NK-92 treated with Interleukin-12 subunit alpha and Interleukin-12 subunit beta, amount 100 ng/mL, for 24 hours (cell line): ENCODE measurements around the gene REEP2.
"Not testable (repeated sequence)": the region's sequence is repeated elsewhere in the genome, so short reads cannot be mapped to it uniquely, and the experiment has no call there.

Experiments
- DNase-seq: peaks from one replicate; lab custom pipeline; 2025; lab: John Stamatoyannopoulos, UW

REEP2 gene

GRCh38 chr5:138466125-138466899 is 27.5 kb downstream of the REEP2 start:
- no peak for DNase-seq

GRCh38 chr5:138466900-138467710 is 28.2 kb downstream of the REEP2 start:
- DNase-seq, result no peak

- no peak for DNase-seq
Observed at GRCh38 chr5:138467711-138468132, 28.9 kb downstream of the REEP2 start.

- DNase-seq, result no peak
Observed at GRCh38 chr5:138468133-138468965, 29.5 kb downstream of the REEP2 start.

- DNase-seq, result no peak
Observed at GRCh38 chr5:138468966-138469539, 30.2 kb downstream of the REEP2 start.

GRCh38 chr5:138469540-138470321 is 30.9 kb downstream of the REEP2 start:
- no peak for DNase-seq

GRCh38 chr5:138470322-138471051 is 31.6 kb downstream of the REEP2 start:
- no peak for DNase-seq

- no peak for DNase-seq
Observed at GRCh38 chr5:138471052-138471361, 32.1 kb downstream of the REEP2 start.

GRCh38 chr5:138472353-138472752 is 33.5 kb downstream of the REEP2 start:
- no peak for DNase-seq

GRCh38 chr5:138473151-138473550 is 34.3 kb downstream of the REEP2 start:
- not testable (repeated sequence) for DNase-seq

GRCh38 chr5:138476918-138477317 is 38.1 kb downstream of the REEP2 start:
- DNase-seq, result no peak

GRCh38 chr5:138482638-138483037 is 43.8 kb downstream of the REEP2 start:
- no peak for DNase-seq

- DNase-seq, result no peak
Observed at GRCh38 chr5:138488481-138488945, 49.7 kb downstream of the REEP2 start.

GRCh38 chr5:138489683-138490061 is 50.8 kb downstream of the REEP2 start:
- DNase-seq, result no peak

- DNase-seq, result no peak
Observed at GRCh38 chr5:138490648-138491283, 51.9 kb downstream of the REEP2 start.

- DNase-seq, result no peak
Observed at GRCh38 chr5:138491284-138491648, 52.4 kb downstream of the REEP2 start.

GRCh38 chr5:138491669-138492559 is 53.1 kb downstream of the REEP2 start:
- DNase-seq, result no peak

GRCh38 chr5:138492560-138493045 is 53.7 kb downstream of the REEP2 start:
- DNase-seq, result no peak

GRCh38 chr5:138495351-138495750 is 56.5 kb downstream of the REEP2 start:
- DNase-seq, result no peak
